Endothelial cell of umbilical vein (primary cell): ENCODE data around the gene FLRT3. TPM values are rescaled to one million over a fixed set of nuclear protein-coding genes. Genes with fewer than 3 reads are reported as not detected.

Experiments used
- BruUV-seq: library from RNA; stranded (reverse); fragments of 400-500 nt; replicated peaks from 2 replicates; lab custom pipeline; 2021; lab: Mats Ljungman, UMichigan
- CTCF ChIA-PET: fragments of 300-600, 350-600 bp; sonication (Branson Sonifier 250); formaldehyde crosslinking; loops from one replicate; lab custom pipeline; 2021; ENCODE audit warnings: antibody characterized with exemption, inconsistent platforms; lab: Charles Lee
- POLR2A ChIA-PET: fragments of 300-600, 350-600 bp; sonication (Branson Sonifier 250); formaldehyde crosslinking; loops from one replicate; lab custom pipeline; 2021; ENCODE audit warnings: antibody characterized with exemption, inconsistent platforms; lab: Charles Lee
- DNase-seq: peaks from one replicate; pipeline ENCODE4 v3.0.0-alpha.2; 2011; ENCODE audit warnings: low read depth, low spot score
- FAIRE-seq: peaks from 2 replicates; lab custom pipeline; 2011; peaks lifted over from hg19 to GRCh38; lab: Jason Lieb, UNC
- H2AFZ ChIP-seq: 2 replicates; pipeline ENCODE4 v1.6.0; 2012; ENCODE audit warnings: low read depth, low read length, control low read depth, inconsistent platforms
- H3K27ac ChIP-seq: 2 replicates; pipeline ENCODE4 v1.5.1; 2011; ENCODE audit warnings: low read depth, mild to moderate bottlenecking, control low read depth, low read length, moderate library complexity; ENCODE audit not compliant: insufficient read depth
- H3K27me3 ChIP-seq, 2 experiments: 2 replicates each; pipeline versions ENCODE4 v1.6.0 to v1.6.1; 2011; ENCODE audit warnings: low read length in 2 of 2, mixed read lengths in 1 of 2; ENCODE audit not compliant: control insufficient read depth in 2 of 2, insufficient read depth in 2 of 2
- H3K36me3 ChIP-seq, 2 experiments: 2 replicates in 1 of 2; 3 replicates in 1 of 2; pipeline ENCODE4 v1.5.1; 2011; ENCODE audit warnings: low read length in 2 of 2, mild to moderate bottlenecking in 1 of 2, moderate library complexity in 1 of 2; ENCODE audit not compliant: control insufficient read depth in 2 of 2, insufficient read depth in 2 of 2; ENCODE audit errors: extremely low read depth in 1 of 2
- H3K4me1 ChIP-seq: 3 replicates; pipeline ENCODE4 v1.5.1; 2011; ENCODE audit warnings: mild to moderate bottlenecking, low read length; ENCODE audit not compliant: control insufficient read depth, insufficient read depth; ENCODE audit errors: extremely low read depth
- H3K4me2 ChIP-seq: 2 replicates; pipeline ENCODE4 v1.6.1; 2011; ENCODE audit warnings: low read length, control low read depth, mixed read lengths; ENCODE audit not compliant: insufficient read depth
- H3K4me3 ChIP-seq, 3 experiments: fragments of 200-600 bp in 1 of 3; sonication (generic), shearing (Covaris generic) in 1 of 3; replicated peaks in 1 of 3; 2 replicates each; pipeline ENCODE4 v1.5.1; 2011 to 2016; ENCODE audit warnings: control low read depth in 3 of 3, low read length in 3 of 3, mild to moderate bottlenecking in 2 of 3, inconsistent platforms in 1 of 3, low read depth in 1 of 3, moderate library complexity in 1 of 3; ENCODE audit not compliant: insufficient read depth in 1 of 3
- H3K79me2 ChIP-seq: 2 replicates; pipeline ENCODE4 v1.6.0; 2012; ENCODE audit warnings: low read length, inconsistent platforms; ENCODE audit not compliant: control insufficient read depth, insufficient read depth
- H3K9ac ChIP-seq: replicated peaks from 2 replicates; pipeline ENCODE3; 2011; ENCODE audit warnings: low read length, control low read depth; ENCODE audit not compliant: insufficient read depth; ENCODE audit errors: extremely low read depth
- H3K9me1 ChIP-seq: replicated peaks from 3 replicates; pipeline ENCODE4 v1.6.0; 2011; ENCODE audit warnings: mild to moderate bottlenecking, low read length; ENCODE audit not compliant: control insufficient read depth, insufficient read depth; ENCODE audit errors: extremely low read depth
- H3K9me3 ChIP-seq: replicated peaks from 2 replicates; pipeline ENCODE4 v1.5.1; 2012; ENCODE audit warnings: low read length, inconsistent platforms; ENCODE audit not compliant: control insufficient read depth, insufficient read depth
- H4K20me1 ChIP-seq: replicated peaks from 2 replicates; pipeline ENCODE3; 2011; ENCODE audit warnings: mild to moderate bottlenecking, low read length; ENCODE audit not compliant: control insufficient read depth, insufficient read depth; ENCODE audit errors: extremely low read depth
- CTCF ChIP-seq, 2 donors: IDR thresholded peaks; 1 replicate in 1 of 2; 2 replicates in 1 of 2; pipeline ENCODE4 v1.5.1; 2011; ENCODE audit warnings: low read length in 2 of 2, mild to moderate bottlenecking in 2 of 2, moderate library complexity in 2 of 2, control low read depth in 1 of 2, inconsistent platforms in 1 of 2, low read depth in 1 of 2; ENCODE audit not compliant: insufficient read depth in 1 of 2; ENCODE audit errors: extremely low read depth in 1 of 2
- EZH2 ChIP-seq: IDR thresholded peaks from 2 replicates; pipeline ENCODE4 v1.6.1; 2012; ENCODE audit warnings: borderline replicate concordance, low read depth, mild to moderate bottlenecking, moderate library complexity, low read length, inconsistent platforms; ENCODE audit not compliant: severe bottlenecking
- FOS ChIP-seq: IDR thresholded peaks from 2 replicates; pipeline ENCODE4 v1.6.1; 2011; ENCODE audit warnings: mild to moderate bottlenecking, low read length, moderate library complexity, borderline replicate concordance; ENCODE audit not compliant: insufficient read depth
- GATA2 ChIP-seq: IDR thresholded peaks from 2 replicates; pipeline ENCODE4 v1.7.0; 2011; ENCODE audit warnings: low read depth, mild to moderate bottlenecking, moderate library complexity, mixed read lengths, low read length; ENCODE audit not compliant: insufficient read length, insufficient read depth
- JUN ChIP-seq: IDR thresholded peaks from 2 replicates; pipeline ENCODE4 v1.6.1; 2011; ENCODE audit warnings: borderline replicate concordance, low read depth; ENCODE audit not compliant: insufficient read length, insufficient read depth
- MAX ChIP-seq: IDR thresholded peaks from 2 replicates; pipeline ENCODE4 v1.6.1; 2011; ENCODE audit not compliant: insufficient read depth, insufficient read length
- MYC ChIP-seq: IDR thresholded peaks from one replicate; pipeline ENCODE4 v1.6.1; 2011; ENCODE audit warnings: mild to moderate bottlenecking, low read depth, low read length
- POLR2A ChIP-seq: IDR thresholded peaks from 2 replicates; pipeline ENCODE4 v1.6.1; 2012; ENCODE audit warnings: low read depth, mild to moderate bottlenecking, control low read depth, low read length
- POLR2AphosphoS5 ChIP-seq: IDR thresholded peaks from 2 replicates; pipeline ENCODE4 v1.6.1; 2012; ENCODE audit warnings: low read depth, mild to moderate bottlenecking, control low read depth, low read length, moderate library complexity; ENCODE audit not compliant: insufficient read depth
- dilution Hi-C: fragments of 300-500 bp; cut with MboI; formaldehyde crosslinking; loops from one replicate; pipeline ENCODE4 v1.15.0; 2019; ENCODE audit warnings: low sequenced_read_pairs; ENCODE audit not compliant: extremely low pct_ligation_motif_present
- intact Hi-C: fragments of 100-400 bp; cut with micrococcal nuclease; formaldehyde crosslinking; loops from one replicate; pipeline ENCODE4 v1.10.0; 2022
- polyA plus RNA-seq, 4 experiments: library from polyadenylated mRNA; depleted of rRNA in 3 of 4; stranded (reverse) in 3 of 4; unstranded in 1 of 4; fragments of >200 nt; gene quantifications; 2 replicates each; pipeline versions ENCODE4 v1.2.1 to v1.2.3, GENCODE V29; 2011 to 2012; ENCODE audit warnings: missing spikeins in 1 of 4
- total RNA-seq: library from RNA; stranded (reverse); gene quantifications from 2 replicates; pipeline ENCODE4 v1.2.3, GENCODE V29; 2021

Gene FLRT3
- total and polyA plus RNA-seq, 2 donors (not counting 3 experiments of a cell fraction or from before 2014, with no cell fraction given) = 0.06 to 0.13 TPM

- FAIRE-seq = no peak
- H2AFZ ChIP-seq = no peak overlapping the region
- H3K27ac ChIP-seq = no peak overlapping the region
- DNase-seq = no peak
- intact Hi-C loops = no loop called here
- H3K4me1 ChIP-seq = no peaks in the 10 kb centered on the region
- peaks cover 0 to 2% of the 10 kb centered on the region in 2 experiments for H3K27me3 ChIP-seq
- H3K4me3 ChIP-seq = no peak overlapping the region
- no peak overlapping the region for H3K9ac ChIP-seq
- no peaks in the 10 kb centered on the region for H3K79me2 ChIP-seq
- dilution Hi-C loops = no loop called here
- no peaks in the 10 kb centered on the region for H4K20me1 ChIP-seq
- no peak for TF ChIP-seq POLR2A
- TF ChIP-seq MAX = no peak
- TF ChIP-seq CTCF (IDR thresholded peaks at IDR 0.05; ENCODE audit: extremely low read depth in 1 of 2, insufficient read depth in 1 of 2, low read depth in 1 of 2, low read length in 2 of 2) = no peak
- no peak for TF ChIP-seq FOS
- no peak for TF ChIP-seq MYC
- TF ChIP-seq POLR2AphosphoS5 = no peak
- TF ChIP-seq JUN = no peak
- no peak for TF ChIP-seq EZH2
- TF ChIP-seq GATA2 = no peak
- no peaks in the 10 kb centered on the region for H3K36me3 ChIP-seq
- BruUV-seq = no TSS peak
- ChIA-PET CTCF (no interaction called here), POLR2A (no interaction called here)
- H3K4me2 ChIP-seq = no peak overlapping the region
- no peaks in the 10 kb centered on the region for H3K9me1 ChIP-seq
- H3K9me3 ChIP-seq = no peaks in the 10 kb centered on the region
These were observed 48.8 kb downstream of the FLRT3 start for GRCh38 chr20:14288341-14289330.
